Right forelimb (tissue), 1 donor: Measurements from ENCODE around the gene OTOR.

Experiments used
- DNase-seq: peaks from one replicate; pipeline ENCODE4 v3.0.0-alpha.2; 2018

The OTOR gene

GRCh38 chr20:16748308-16748900 lies at the start of gene OTOR:
Gene OTOR, plus strand, starts transcription at chr20:16748358. Its CDS starts 44 bp downstream, at chr20:16748402.
- DNase-seq, result no peak

- no peak for DNase-seq
Measured at GRCh38 chr20:16699293-16699692, 48.9 kb upstream of the OTOR start.

GRCh38 chr20:16701296-16701695 lies 46.9 kb upstream of the OTOR start:
- DNase-seq, result no peak

- DNase-seq, result no peak
Measured at GRCh38 chr20:16703570-16703969, 44.6 kb upstream of the OTOR start.

GRCh38 chr20:16707674-16708073 lies 40.5 kb upstream of the OTOR start:
- DNase-seq, result no peak

GRCh38 chr20:16708602-16709001 lies 39.6 kb upstream of the OTOR start:
- DNase-seq, result no peak

GRCh38 chr20:16709017-16709416 lies 39.1 kb upstream of the OTOR start:
- DNase-seq, result no peak

- DNase-seq, result no peak
Measured at GRCh38 chr20:16710781-16711180, 37.4 kb upstream of the OTOR start.

GRCh38 chr20:16711661-16712258 lies 36.4 kb upstream of the OTOR start:
- no peak for DNase-seq

GRCh38 chr20:16712511-16712947 lies 35.6 kb upstream of the OTOR start:
- DNase-seq, result no peak

- DNase-seq, result no peak
Measured at GRCh38 chr20:16713066-16713465, 35.1 kb upstream of the OTOR start.

GRCh38 chr20:16714242-16714641 lies 33.9 kb upstream of the OTOR start:
- no peak for DNase-seq

GRCh38 chr20:16714751-16715150 lies 33.4 kb upstream of the OTOR start:
- no peak for DNase-seq

GRCh38 chr20:16719421-16719820 lies 28.7 kb upstream of the OTOR start:
- no peak for DNase-seq

GRCh38 chr20:16729080-16729479 lies 19.1 kb upstream of the OTOR start:
- no peak for DNase-seq

- peak; percentile 95 for DNase-seq
Measured at GRCh38 chr20:16729565-16730460, 18.3 kb upstream of the OTOR start, which contains the start of gene SNRPB2. Gene SNRPB2, plus strand, starts transcription at chr20:16730026. Its CDS starts 1,677 bp downstream, at chr20:16731703.

GRCh38 chr20:16732506-16733152 lies 15.5 kb upstream of the OTOR start:
- no peak for DNase-seq

GRCh38 chr20:16740365-16741072 lies 7.6 kb upstream of the OTOR start:
- DNase-seq, result no peak

- no peak for DNase-seq
Measured at GRCh38 chr20:16744178-16744807, 3.9 kb upstream of the OTOR start.

- DNase-seq, result no peak
Measured at GRCh38 chr20:16745204-16745603, 3.0 kb upstream of the OTOR start.

- no peak for DNase-seq
Measured at GRCh38 chr20:16747291-16747811, 807 bp upstream of the OTOR start.

- no peak for DNase-seq
Measured at GRCh38 chr20:16749573-16749972, 1.4 kb downstream of the OTOR start.
